Keratinocyte (primary cell): ENCODE measurements around the gene PEMT. TPM values are rescaled to one million over a fixed set of nuclear protein-coding genes. Genes with fewer than 3 reads are reported as not detected.

ENCODE experiments used
- DNase-seq: peaks from one replicate; pipeline ENCODE4 v3.0.0-alpha.2; 2011; ENCODE audit warnings: low read depth, missing footprints, low spot score
- FAIRE-seq: peaks from 2 replicates; lab custom pipeline; 2011; peaks lifted over from hg19 to GRCh38; lab: Jason Lieb, UNC
- H2AFZ ChIP-seq: 2 replicates; pipeline ENCODE4 v1.6.0; 2012; ENCODE audit warnings: low read length, control low read depth, inconsistent platforms; ENCODE audit not compliant: control insufficient read depth
- H3K27ac ChIP-seq: 2 replicates; pipeline ENCODE4 v1.5.1; 2011; ENCODE audit warnings: low read length; ENCODE audit not compliant: control insufficient read depth, insufficient read depth
- H3K27me3 ChIP-seq: 3 replicates; pipeline ENCODE4 v1.6.0; 2011; ENCODE audit warnings: low read length; ENCODE audit not compliant: control insufficient read depth, insufficient read depth; ENCODE audit errors: extremely low read depth
- H3K36me3 ChIP-seq, 2 experiments: 2 replicates in 1 of 2; 3 replicates in 1 of 2; pipeline ENCODE4 v1.5.1; 2011; ENCODE audit warnings: low read length in 2 of 2, mild to moderate bottlenecking in 1 of 2; ENCODE audit not compliant: control insufficient read depth in 2 of 2, insufficient read depth in 2 of 2; ENCODE audit errors: extremely low read depth in 1 of 2
- H3K4me1 ChIP-seq: 3 replicates; pipeline ENCODE4 v1.5.1; 2011; ENCODE audit warnings: low read length; ENCODE audit not compliant: control insufficient read depth, insufficient read depth; ENCODE audit errors: extremely low read depth
- H3K4me2 ChIP-seq: 3 replicates; pipeline ENCODE4 v1.6.0; 2011; ENCODE audit warnings: low read depth, low read length; ENCODE audit not compliant: control insufficient read depth, insufficient read depth; ENCODE audit errors: extremely low read depth
- H3K4me3 ChIP-seq, 3 experiments: fragments of 200-600 bp in 1 of 3; sonication (generic) in 1 of 3; 2 replicates in 2 of 3; 3 replicates in 1 of 3; pipeline ENCODE4 v1.5.1; 2011 to 2016; ENCODE audit warnings: low read length in 3 of 3, mild to moderate bottlenecking in 3 of 3, control low read depth in 2 of 3, inconsistent platforms in 1 of 3, low read depth in 1 of 3, mixed read lengths in 1 of 3, mixed run types in 1 of 3, moderate library complexity in 1 of 3; ENCODE audit not compliant: control insufficient read depth in 2 of 3, insufficient read depth in 2 of 3; ENCODE audit errors: extremely low read depth in 1 of 3
- H3K79me2 ChIP-seq: 2 replicates; pipeline ENCODE4 v1.6.0; 2012; ENCODE audit warnings: low read length; ENCODE audit not compliant: control insufficient read depth, insufficient read depth
- H3K9ac ChIP-seq: 3 replicates; pipeline ENCODE4 v1.6.0; 2011; ENCODE audit warnings: low read length; ENCODE audit not compliant: control insufficient read depth, insufficient read depth; ENCODE audit errors: extremely low read depth
- H3K9me1 ChIP-seq: 3 replicates; pipeline ENCODE4 v1.6.0; 2011; ENCODE audit warnings: low read length; ENCODE audit not compliant: control insufficient read depth, insufficient read depth; ENCODE audit errors: extremely low read depth
- H3K9me3 ChIP-seq: 2 replicates; pipeline ENCODE4 v1.5.1; 2012; ENCODE audit warnings: low read depth, low read length; ENCODE audit not compliant: control insufficient read depth
- H4K20me1 ChIP-seq: 3 replicates; pipeline ENCODE4 v1.6.0; 2011; ENCODE audit warnings: low read length; ENCODE audit not compliant: control insufficient read depth, insufficient read depth; ENCODE audit errors: extremely low read depth
- EZH2 ChIP-seq: IDR thresholded peaks from one replicate; pipeline ENCODE4 v1.6.1; 2012; ENCODE audit warnings: inconsistent platforms, mild to moderate bottlenecking, low read length, moderate library complexity
- dilution Hi-C: fragments of 300-500 bp; cut with MboI; formaldehyde crosslinking; loops from one replicate; pipeline ENCODE4 v1.7.0; 2020; ENCODE audit warnings: low sequenced_read_pairs; ENCODE audit not compliant: extremely low pct_ligation_motif_present
- polyA plus RNA-seq, 5 experiments: library from polyadenylated mRNA; depleted of rRNA in 3 of 5; stranded (reverse) in 3 of 5; stranded (forward) in 1 of 5; unstranded in 1 of 5; fragments of >200 nt; gene quantifications; 1 replicate in 1 of 5; 2 replicates in 3 of 5; 3 replicates in 1 of 5; pipeline versions ENCODE4 v1.2.1 to v1.2.3, GENCODE V29; 2011 to 2012; ENCODE audit warnings: missing spikeins in 2 of 5, low read depth in 1 of 5, low replicate concordance in 1 of 5
- TF ChIP-seq, protein P1 (sequence below), 3 experiments: IDR thresholded peaks in 1 of 3; conservative IDR thresholded peaks in 1 of 3; optimal IDR thresholded peaks in 1 of 3; 2 replicates in 2 of 3; 3 replicates in 1 of 3; pipeline versions ENCODE3 to v1.5.1; 2011; ENCODE audit warnings: low read length in 3 of 3, mild to moderate bottlenecking in 3 of 3, moderate library complexity in 2 of 3, control low read depth in 1 of 3, inconsistent platforms in 1 of 3; ENCODE audit not compliant: insufficient read depth in 2 of 3; ENCODE audit errors: extremely low read depth in 1 of 3

Gene PEMT
- polyA plus RNA-seq, 1 donor (not counting 4 experiments of a cell fraction or from before 2014, with no cell fraction given) = 17.7 TPM

DNA sequence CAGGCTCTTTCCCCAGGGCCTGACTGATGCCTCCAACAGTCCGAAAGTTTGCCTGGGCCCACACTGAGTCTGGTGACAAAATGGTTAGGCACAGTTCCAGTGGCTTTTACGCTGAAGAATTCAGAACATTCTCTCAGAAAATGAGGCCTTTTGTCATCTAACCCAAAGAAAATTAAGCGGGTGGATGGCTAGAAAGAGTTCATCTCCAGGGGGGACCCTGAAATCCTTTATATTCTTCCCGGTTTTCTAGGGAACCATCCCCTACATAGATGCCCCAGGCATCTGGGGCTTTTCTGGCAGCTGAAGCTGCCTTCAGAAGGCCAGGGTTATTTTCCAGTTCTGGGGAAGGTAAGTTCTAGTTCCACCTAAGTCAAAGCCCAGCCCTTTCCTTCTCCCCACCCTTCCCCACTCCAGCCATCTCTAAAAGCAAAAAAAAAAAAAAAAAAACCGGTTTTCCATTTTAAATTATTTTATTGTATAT is 97.5 kb downstream of the PEMT start:
- TF ChIP-seq EZH2 = no peak
- TF ChIP-seq, protein P1, sequence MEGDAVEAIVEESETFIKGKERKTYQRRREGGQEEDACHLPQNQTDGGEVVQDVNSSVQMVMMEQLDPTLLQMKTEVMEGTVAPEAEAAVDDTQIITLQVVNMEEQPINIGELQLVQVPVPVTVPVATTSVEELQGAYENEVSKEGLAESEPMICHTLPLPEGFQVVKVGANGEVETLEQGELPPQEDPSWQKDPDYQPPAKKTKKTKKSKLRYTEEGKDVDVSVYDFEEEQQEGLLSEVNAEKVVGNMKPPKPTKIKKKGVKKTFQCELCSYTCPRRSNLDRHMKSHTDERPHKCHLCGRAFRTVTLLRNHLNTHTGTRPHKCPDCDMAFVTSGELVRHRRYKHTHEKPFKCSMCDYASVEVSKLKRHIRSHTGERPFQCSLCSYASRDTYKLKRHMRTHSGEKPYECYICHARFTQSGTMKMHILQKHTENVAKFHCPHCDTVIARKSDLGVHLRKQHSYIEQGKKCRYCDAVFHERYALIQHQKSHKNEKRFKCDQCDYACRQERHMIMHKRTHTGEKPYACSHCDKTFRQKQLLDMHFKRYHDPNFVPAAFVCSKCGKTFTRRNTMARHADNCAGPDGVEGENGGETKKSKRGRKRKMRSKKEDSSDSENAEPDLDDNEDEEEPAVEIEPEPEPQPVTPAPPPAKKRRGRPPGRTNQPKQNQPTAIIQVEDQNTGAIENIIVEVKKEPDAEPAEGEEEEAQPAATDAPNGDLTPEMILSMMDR (optimal IDR thresholded peaks at IDR 0.05 in 1 of 3, IDR thresholded peaks at IDR 0.05 in 1 of 3, conservative IDR thresholded peaks at IDR 0.05 in 1 of 3; ENCODE audit: extremely low read depth in 1 of 3, insufficient read depth in 2 of 3, low read length in 3 of 3) = no peak
- Histone ChIP-seq H3K4me2 (no peak overlapping the region), H3K9me1 (no peaks in the 10 kb centered on the region), H3K9ac (no peak overlapping the region), H3K27me3 (peaks cover 33% of the 10 kb centered on the region), H3K4me3 (no peak overlapping the region), H3K4me1 (peaks cover 9% of the 10 kb centered on the region), H3K9me3 (no peaks in the 10 kb centered on the region), H2AFZ (no peak overlapping the region), H3K27ac (no peak overlapping the region), H4K20me1 (peaks cover 5% of the 10 kb centered on the region), H3K36me3 (peaks cover 11 to 13% of the 10 kb centered on the region in 2 experiments), H3K79me2 (no peaks in the 10 kb centered on the region)
- DNase-seq (no peak), FAIRE-seq (no peak)
- dilution Hi-C loops = no loop called here

DNA sequence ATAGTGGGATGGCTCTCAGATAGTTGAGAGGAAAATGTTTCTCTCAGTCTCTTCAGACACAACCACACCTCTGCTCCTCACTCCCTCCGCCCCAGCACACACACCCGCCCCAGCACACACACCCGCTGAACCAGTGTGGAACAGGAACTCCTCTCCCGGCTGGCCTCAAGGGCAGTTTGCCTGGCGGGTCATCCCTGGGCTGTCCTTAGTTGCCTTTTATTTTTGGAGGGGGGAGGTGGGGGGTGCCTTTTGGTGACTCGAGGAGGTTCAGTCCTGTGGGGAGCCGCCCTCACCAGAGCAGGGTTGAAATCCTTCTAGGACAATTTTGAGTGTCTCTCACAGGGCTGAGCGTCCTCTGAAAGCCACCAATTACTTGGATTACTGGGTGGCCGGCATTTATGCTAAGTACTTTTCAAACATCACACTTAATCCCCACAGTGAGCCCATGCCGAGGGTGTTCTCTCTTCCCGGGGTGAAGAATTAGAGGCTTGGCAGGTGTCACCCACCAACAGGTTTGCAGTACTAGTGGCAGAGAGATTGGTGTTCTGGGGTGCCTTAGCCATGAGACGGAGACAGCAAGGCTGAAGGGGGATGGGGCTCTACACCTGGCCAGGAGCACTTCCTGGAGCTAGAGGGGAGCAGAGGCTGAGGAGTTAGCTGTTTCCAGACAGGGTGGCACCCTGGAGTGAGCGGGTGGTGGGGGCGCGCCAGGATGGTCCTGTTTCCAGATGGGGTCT is 98.1 kb downstream of the PEMT start:
- peaks cover 5% of the 10 kb centered on the region for H4K20me1 ChIP-seq
- H3K27me3 ChIP-seq = peaks cover 28% of the 10 kb centered on the region
- DNase-seq = no peak
- peaks cover 9% of the 10 kb centered on the region for H3K4me1 ChIP-seq
- no peak overlapping the region for H3K9ac ChIP-seq
- no peak overlapping the region for H3K4me3 ChIP-seq
- H3K36me3 ChIP-seq = peaks cover 11 to 13% of the 10 kb centered on the region in 2 experiments
- TF ChIP-seq, protein P1 (optimal IDR thresholded peaks at IDR 0.05 in 1 of 3, IDR thresholded peaks at IDR 0.05 in 1 of 3, conservative IDR thresholded peaks at IDR 0.05 in 1 of 3; ENCODE audit: extremely low read depth in 1 of 3, insufficient read depth in 2 of 3, low read length in 3 of 3) = no peak
- TF ChIP-seq EZH2 = no peak
- no peak for FAIRE-seq
- no peak overlapping the region for H3K4me2 ChIP-seq
- H3K27ac ChIP-seq = no peak overlapping the region
- H3K79me2 ChIP-seq = no peaks in the 10 kb centered on the region
- H3K9me3 ChIP-seq = no peaks in the 10 kb centered on the region
- no peak overlapping the region for H2AFZ ChIP-seq
- no peaks in the 10 kb centered on the region for H3K9me1 ChIP-seq
- dilution Hi-C loops = no loop called here
